Panc1 (cell line): Measurements from ENCODE around the gene RAB7A. TPM values are rescaled to one million over a fixed set of nuclear protein-coding genes. Genes with fewer than 3 reads are reported as not detected.

Experiments used
- ATAC-seq: fragments of 200-7000 bp; cut with Tn5 transposase; 2 replicates; pipeline ENCODE4 v1.9.1; 2020; ENCODE audit warnings: mild to moderate bottlenecking, moderate library complexity
- BruUV-seq: library from RNA; stranded (reverse); fragments of 400-500 nt; replicated peaks from 2 replicates; lab custom pipeline; 2021; lab: Mats Ljungman, UMichigan
- CTCF ChIA-PET: fragments of 300-600 bp; sonication (Branson Sonifier 250); formaldehyde crosslinking; loops from one replicate; lab custom pipeline; 2022; ENCODE audit warnings: antibody characterized with exemption; lab: Charles Lee
- POLR2A ChIA-PET: fragments of 300-600 bp; sonication (Branson Sonifier 250); formaldehyde crosslinking; loops from one replicate; lab custom pipeline; 2022; ENCODE audit warnings: antibody characterized with exemption; lab: Charles Lee
- DNase-seq: peaks from one replicate; pipeline ENCODE4 v3.0.0-alpha.2; 2010; ENCODE audit warnings: low read depth, low spot score
- H3K27ac ChIP-seq: 2 replicates; pipeline ENCODE4 v1.5.1; 2011; ENCODE audit warnings: mild to moderate bottlenecking, low read length, inconsistent platforms
- H3K27me3 ChIP-seq: fragments of 200-500 bp; sonication (Bioruptor generic); 2 replicates; pipeline ENCODE4 v1.6.0; 2014; ENCODE audit warnings: low read length, inconsistent platforms; ENCODE audit not compliant: control insufficient read depth, insufficient read depth
- H3K36me3 ChIP-seq: fragments of 200-500 bp; sonication (Bioruptor generic); 2 replicates; pipeline ENCODE4 v1.5.1; 2014; ENCODE audit warnings: inconsistent platforms, mild to moderate bottlenecking, low read length, moderate library complexity; ENCODE audit not compliant: control insufficient read depth, insufficient read depth
- H3K4me1 ChIP-seq: 2 replicates; pipeline ENCODE4 v1.5.1; 2011; ENCODE audit warnings: inconsistent platforms, mild to moderate bottlenecking, low read length, moderate library complexity; ENCODE audit not compliant: control insufficient read depth, insufficient read depth
- H3K4me3 ChIP-seq, 2 experiments: 2 replicates each; pipeline ENCODE4 v1.5.1; 2011 to 2012; ENCODE audit warnings: low read depth in 2 of 2, low read length in 2 of 2, mild to moderate bottlenecking in 2 of 2, inconsistent platforms in 1 of 2, moderate library complexity in 1 of 2
- H3K9me3 ChIP-seq: fragments of 200-500 bp; sonication (Bioruptor generic); 2 replicates; pipeline ENCODE4 v1.5.1; 2014; ENCODE audit warnings: low read depth, mild to moderate bottlenecking, inconsistent platforms, low read length, moderate library complexity; ENCODE audit not compliant: control insufficient read depth, insufficient read depth
- POLR2AphosphoS5 ChIP-seq: IDR thresholded peaks from 2 replicates; pipeline ENCODE4 v1.6.1; 2012; ENCODE audit warnings: mild to moderate bottlenecking, low read depth, low read length, moderate library complexity
- SIN3A ChIP-seq: IDR thresholded peaks from 2 replicates; pipeline ENCODE4 v1.6.1; 2012; ENCODE audit warnings: low read depth, mild to moderate bottlenecking, low read length, moderate library complexity, borderline replicate concordance; ENCODE audit not compliant: insufficient read depth
- TCF7L2 ChIP-seq: IDR thresholded peaks from 2 replicates; pipeline ENCODE4 v1.6.1; 2011; ENCODE audit warnings: mild to moderate bottlenecking, low read depth, low read length, inconsistent platforms
- in situ Hi-C: cut with HindIII; loops from 2 replicates; pipeline ENCODE4 v1.10.0; 2016; ENCODE audit warnings: low sequenced_read_pairs, low pct_unique_long_range_greater_than_20kb
- intact Hi-C: fragments of 100-400 bp; cut with micrococcal nuclease; formaldehyde crosslinking; loops from one replicate; pipeline ENCODE4 v1.10.0; 2022; ENCODE audit not compliant: unreplicated experiment
- total RNA-seq: library from RNA; stranded (reverse); gene quantifications from one replicate; pipeline ENCODE4 v1.2.1, GENCODE V29; 2021; ENCODE audit not compliant: unreplicated experiment
- TF ChIP-seq, protein P1 (sequence below): fragments of 450-650 bp; IDR thresholded peaks from 2 replicates; pipeline ENCODE4 v1.5.1; 2017; ENCODE audit warnings: mild to moderate bottlenecking
- TF ChIP-seq, protein P2 (sequence below), 2 experiments: IDR thresholded peaks; 2 replicates each; pipeline ENCODE4 v1.6.1; 2011 to 2012; ENCODE audit warnings: low read depth in 2 of 2, control low read depth in 1 of 2, low read length in 1 of 2, mild to moderate bottlenecking in 1 of 2, moderate library complexity in 1 of 2; ENCODE audit not compliant: insufficient read depth in 1 of 2

The RAB7A gene
- total RNA-seq, 1 experiment from 2014 or later = 386 TPM

DNA sequence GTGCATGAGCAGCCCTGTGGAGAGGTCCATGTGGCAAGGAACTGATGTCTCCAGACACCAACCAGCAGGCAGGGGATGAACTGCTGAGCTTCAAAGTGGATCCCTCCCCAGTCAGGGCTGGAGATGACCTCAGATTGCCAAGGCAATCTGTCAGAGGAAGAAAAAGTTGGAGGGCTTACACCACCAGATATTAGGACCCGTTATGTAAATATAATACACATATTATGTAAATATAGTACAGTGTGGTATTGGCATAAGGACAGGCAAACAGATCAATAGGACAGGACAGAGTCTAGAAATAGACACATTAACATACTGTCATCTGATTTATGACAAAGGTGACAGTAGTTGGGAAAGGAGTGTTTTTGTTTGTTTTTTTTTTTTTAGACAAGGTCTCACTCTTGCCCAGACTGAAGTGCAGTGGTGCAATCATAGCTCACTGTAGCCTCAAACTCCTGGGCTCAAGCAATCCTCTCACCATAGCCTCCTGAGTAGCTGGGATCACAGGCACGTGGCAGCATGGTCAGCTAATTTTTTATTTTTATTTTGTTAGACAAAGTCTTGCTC, 18.0 kb upstream of the RAB7A start:
- BruUV-seq = no TSS peak
- no peak for ATAC-seq
- TF ChIP-seq TCF7L2 (no peak), POLR2AphosphoS5 (no peak), SIN3A (no peak)
- TF ChIP-seq, protein P1, sequence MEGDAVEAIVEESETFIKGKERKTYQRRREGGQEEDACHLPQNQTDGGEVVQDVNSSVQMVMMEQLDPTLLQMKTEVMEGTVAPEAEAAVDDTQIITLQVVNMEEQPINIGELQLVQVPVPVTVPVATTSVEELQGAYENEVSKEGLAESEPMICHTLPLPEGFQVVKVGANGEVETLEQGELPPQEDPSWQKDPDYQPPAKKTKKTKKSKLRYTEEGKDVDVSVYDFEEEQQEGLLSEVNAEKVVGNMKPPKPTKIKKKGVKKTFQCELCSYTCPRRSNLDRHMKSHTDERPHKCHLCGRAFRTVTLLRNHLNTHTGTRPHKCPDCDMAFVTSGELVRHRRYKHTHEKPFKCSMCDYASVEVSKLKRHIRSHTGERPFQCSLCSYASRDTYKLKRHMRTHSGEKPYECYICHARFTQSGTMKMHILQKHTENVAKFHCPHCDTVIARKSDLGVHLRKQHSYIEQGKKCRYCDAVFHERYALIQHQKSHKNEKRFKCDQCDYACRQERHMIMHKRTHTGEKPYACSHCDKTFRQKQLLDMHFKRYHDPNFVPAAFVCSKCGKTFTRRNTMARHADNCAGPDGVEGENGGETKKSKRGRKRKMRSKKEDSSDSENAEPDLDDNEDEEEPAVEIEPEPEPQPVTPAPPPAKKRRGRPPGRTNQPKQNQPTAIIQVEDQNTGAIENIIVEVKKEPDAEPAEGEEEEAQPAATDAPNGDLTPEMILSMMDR = no peak
- TF ChIP-seq, protein P2, sequence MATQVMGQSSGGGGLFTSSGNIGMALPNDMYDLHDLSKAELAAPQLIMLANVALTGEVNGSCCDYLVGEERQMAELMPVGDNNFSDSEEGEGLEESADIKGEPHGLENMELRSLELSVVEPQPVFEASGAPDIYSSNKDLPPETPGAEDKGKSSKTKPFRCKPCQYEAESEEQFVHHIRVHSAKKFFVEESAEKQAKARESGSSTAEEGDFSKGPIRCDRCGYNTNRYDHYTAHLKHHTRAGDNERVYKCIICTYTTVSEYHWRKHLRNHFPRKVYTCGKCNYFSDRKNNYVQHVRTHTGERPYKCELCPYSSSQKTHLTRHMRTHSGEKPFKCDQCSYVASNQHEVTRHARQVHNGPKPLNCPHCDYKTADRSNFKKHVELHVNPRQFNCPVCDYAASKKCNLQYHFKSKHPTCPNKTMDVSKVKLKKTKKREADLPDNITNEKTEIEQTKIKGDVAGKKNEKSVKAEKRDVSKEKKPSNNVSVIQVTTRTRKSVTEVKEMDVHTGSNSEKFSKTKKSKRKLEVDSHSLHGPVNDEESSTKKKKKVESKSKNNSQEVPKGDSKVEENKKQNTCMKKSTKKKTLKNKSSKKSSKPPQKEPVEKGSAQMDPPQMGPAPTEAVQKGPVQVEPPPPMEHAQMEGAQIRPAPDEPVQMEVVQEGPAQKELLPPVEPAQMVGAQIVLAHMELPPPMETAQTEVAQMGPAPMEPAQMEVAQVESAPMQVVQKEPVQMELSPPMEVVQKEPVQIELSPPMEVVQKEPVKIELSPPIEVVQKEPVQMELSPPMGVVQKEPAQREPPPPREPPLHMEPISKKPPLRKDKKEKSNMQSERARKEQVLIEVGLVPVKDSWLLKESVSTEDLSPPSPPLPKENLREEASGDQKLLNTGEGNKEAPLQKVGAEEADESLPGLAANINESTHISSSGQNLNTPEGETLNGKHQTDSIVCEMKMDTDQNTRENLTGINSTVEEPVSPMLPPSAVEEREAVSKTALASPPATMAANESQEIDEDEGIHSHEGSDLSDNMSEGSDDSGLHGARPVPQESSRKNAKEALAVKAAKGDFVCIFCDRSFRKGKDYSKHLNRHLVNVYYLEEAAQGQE (IDR thresholded peaks at IDR 0.05; ENCODE audit: insufficient read depth in 1 of 2, low read depth in 2 of 2, low read length in 1 of 2) = no peak
- no peak for DNase-seq
- POLR2A ChIA-PET = interaction anchor here (0.7 kb wide), 2 partner anchors 28 to 159 kb away, joined by 3 to 4 read pairs; no protein-coding TSS in a partner anchor
- H3K4me1 ChIP-seq = no peaks in the 10 kb centered on the region
- no peak overlapping the region for H3K27ac ChIP-seq
- H3K27me3 ChIP-seq = no peaks in the 10 kb centered on the region
- in situ Hi-C loops (no loop called here), intact Hi-C loops (no loop called here)
- H3K36me3 ChIP-seq = no peaks in the 10 kb centered on the region
- H3K9me3 ChIP-seq = no peaks in the 10 kb centered on the region
- H3K4me3 ChIP-seq = no peak overlapping the region
- CTCF ChIA-PET = interaction anchor here (0.6 kb wide), 1 partner anchor 46 kb away, joined by 3 read pairs; no protein-coding TSS in a partner anchor

DNA sequence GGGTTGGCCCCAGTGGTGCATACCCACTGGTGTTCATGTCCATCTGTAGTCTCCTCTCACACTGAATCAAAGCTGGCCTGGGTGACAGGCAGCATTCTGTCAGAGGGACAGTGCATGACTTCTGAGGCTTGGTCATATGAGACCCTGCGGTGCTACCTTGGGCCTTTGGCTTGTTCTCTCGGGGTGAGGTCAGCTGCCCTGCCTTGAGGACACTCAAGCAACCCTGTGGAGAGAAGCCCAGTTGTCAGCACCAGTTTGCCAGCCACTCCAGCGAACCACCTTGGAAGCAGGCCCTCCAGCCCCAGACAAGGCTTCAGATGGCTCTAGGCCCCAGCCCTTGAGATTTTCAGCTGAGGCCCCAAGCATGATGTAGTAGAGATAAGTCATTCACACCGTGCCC, 16.9 kb upstream of the RAB7A start:
- BruUV-seq = no TSS peak
- TF ChIP-seq, protein P2 (IDR thresholded peaks at IDR 0.05; ENCODE audit: insufficient read depth in 1 of 2, low read depth in 2 of 2, low read length in 1 of 2) = no peak
- TF ChIP-seq POLR2AphosphoS5 (no peak), TCF7L2 (no peak), SIN3A (no peak)
- TF ChIP-seq, protein P1 = no peak
- DNase-seq (no peak), ATAC-seq (no peak; the same call in 1 of the 2 replicates)
- Histone ChIP-seq H3K36me3 (no peaks in the 10 kb centered on the region), H3K4me3 (no peak overlapping the region), H3K27ac (no peak overlapping the region), H3K9me3 (no peaks in the 10 kb centered on the region), H3K27me3 (no peaks in the 10 kb centered on the region), H3K4me1 (no peaks in the 10 kb centered on the region)
- CTCF ChIA-PET = no interaction called here
- in situ Hi-C loops = no loop called here
- POLR2A ChIA-PET = no interaction called here
- intact Hi-C loops = no loop called here
